HL-60 (cell line): Measurements from ENCODE around the gene NRP1.

Experiments
- CTCF ChIP-seq: IDR thresholded peaks from one replicate; pipeline ENCODE4 v1.5.1; 2011; ENCODE audit warnings: low read length, control low read depth, inconsistent platforms; ENCODE audit not compliant: insufficient read depth
- GABPA ChIP-seq: IDR thresholded peaks from 2 replicates; pipeline ENCODE4 v1.6.1; 2012; ENCODE audit warnings: low read depth
- POLR2AphosphoS5 ChIP-seq: IDR thresholded peaks from 2 replicates; pipeline ENCODE4 v1.6.1; 2012; ENCODE audit warnings: low read depth
- REST ChIP-seq: IDR thresholded peaks from 2 replicates; pipeline ENCODE4 v1.6.1; 2012; ENCODE audit warnings: low read depth; ENCODE audit not compliant: insufficient replicate concordance

GRCh38 chr10:33176688-33177087, 157.8 kb downstream of the NRP1 start:
- TF ChIP-seq CTCF (no peak), POLR2AphosphoS5 (no peak), REST (no peak), GABPA (no peak)
